GM21723 (cell line): Measurements from ENCODE around the gene BUB1B.

Experiments
- ATAC-seq: cut with Tn5 transposase; IDR thresholded peaks from one replicate; pipeline ENCODE4 v1.9.1; 2021; ENCODE audit warnings: mild to moderate bottlenecking, moderate library complexity; ENCODE audit not compliant: unreplicated experiment

Gene BUB1B

GRCh38 chr15:40239693-40240618 is 79.1 kb downstream of the BUB1B start:
- no peak for ATAC-seq

GRCh38 chr15:40240619-40241221 is 79.9 kb downstream of the BUB1B start:
- ATAC-seq, result no peak

GRCh38 chr15:40241269-40242212 is 80.7 kb downstream of the BUB1B start:
- no peak for ATAC-seq

- ATAC-seq, result no peak
These were observed 81.3 kb downstream of the BUB1B start for GRCh38 chr15:40242213-40242599.

- no peak for ATAC-seq
These were observed 81.7 kb downstream of the BUB1B start for GRCh38 chr15:40242601-40243000.

- ATAC-seq, result no peak
These were observed 82.4 kb downstream of the BUB1B start for GRCh38 chr15:40243126-40243810.

- ATAC-seq, result no peak
These were observed 84.2 kb downstream of the BUB1B start for GRCh38 chr15:40244961-40245523.

- ATAC-seq, result no peak
These were observed 85.0 kb downstream of the BUB1B start for GRCh38 chr15:40245666-40246450.

- ATAC-seq, result no peak
These were observed 85.8 kb downstream of the BUB1B start for GRCh38 chr15:40246496-40247280.

- no peak for ATAC-seq
These were observed 86.6 kb downstream of the BUB1B start for GRCh38 chr15:40247406-40247971.

- ATAC-seq, result no peak
These were observed 87.3 kb downstream of the BUB1B start for GRCh38 chr15:40248006-40248783.

- no peak for ATAC-seq
These were observed 88.8 kb downstream of the BUB1B start for GRCh38 chr15:40249477-40250303.

GRCh38 chr15:40250304-40250656 is 89.4 kb downstream of the BUB1B start:
- no peak for ATAC-seq

- ATAC-seq, result no peak
These were observed 90.1 kb downstream of the BUB1B start for GRCh38 chr15:40250771-40251483.

GRCh38 chr15:40251486-40252140 is 90.7 kb downstream of the BUB1B start:
- ATAC-seq, result no peak

GRCh38 chr15:40252141-40252437 is 91.2 kb downstream of the BUB1B start:
- no peak for ATAC-seq
